ENCODE data around the gene PTK6.

DNA sequence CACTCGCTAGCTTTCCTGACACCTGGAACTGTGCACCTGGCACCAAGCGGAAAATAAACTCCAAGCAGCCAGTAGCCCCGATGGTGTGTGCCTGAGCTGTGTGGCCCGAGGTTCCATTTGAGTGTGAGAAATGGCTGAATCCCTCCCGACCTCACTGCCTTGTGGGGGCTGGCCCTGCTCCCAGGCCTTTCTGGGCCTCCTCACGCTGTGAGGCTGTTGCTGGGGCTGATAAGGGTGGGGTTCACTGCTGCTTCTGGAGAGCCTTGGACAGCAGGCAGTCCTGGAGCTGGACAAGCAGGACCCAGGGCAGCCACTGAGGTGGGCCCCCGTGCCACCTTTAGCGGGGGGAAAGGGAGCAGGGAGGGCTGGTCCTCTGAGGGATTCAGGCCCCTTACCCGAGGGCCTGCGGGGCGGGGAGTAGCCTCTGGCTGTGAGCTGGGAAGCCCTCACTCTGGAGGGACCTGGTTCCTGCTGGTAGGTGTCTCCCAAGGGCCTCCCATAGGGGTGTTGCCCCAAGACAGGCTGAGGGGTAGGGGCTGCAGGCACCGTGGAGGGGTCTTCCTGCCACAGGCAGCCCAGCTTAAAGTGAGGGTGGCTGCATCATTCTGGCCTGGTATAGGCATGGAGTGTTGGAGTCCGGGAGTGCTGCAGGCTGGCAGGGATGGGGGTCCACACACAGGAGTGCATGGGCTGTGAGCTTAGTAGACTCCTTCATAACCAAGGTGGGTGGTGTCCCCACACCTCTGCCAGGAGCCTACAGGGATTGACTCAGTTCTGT lies 14.9 kb downstream of the PTK6 start:
- TF ChIP-seq, protein P1, sequence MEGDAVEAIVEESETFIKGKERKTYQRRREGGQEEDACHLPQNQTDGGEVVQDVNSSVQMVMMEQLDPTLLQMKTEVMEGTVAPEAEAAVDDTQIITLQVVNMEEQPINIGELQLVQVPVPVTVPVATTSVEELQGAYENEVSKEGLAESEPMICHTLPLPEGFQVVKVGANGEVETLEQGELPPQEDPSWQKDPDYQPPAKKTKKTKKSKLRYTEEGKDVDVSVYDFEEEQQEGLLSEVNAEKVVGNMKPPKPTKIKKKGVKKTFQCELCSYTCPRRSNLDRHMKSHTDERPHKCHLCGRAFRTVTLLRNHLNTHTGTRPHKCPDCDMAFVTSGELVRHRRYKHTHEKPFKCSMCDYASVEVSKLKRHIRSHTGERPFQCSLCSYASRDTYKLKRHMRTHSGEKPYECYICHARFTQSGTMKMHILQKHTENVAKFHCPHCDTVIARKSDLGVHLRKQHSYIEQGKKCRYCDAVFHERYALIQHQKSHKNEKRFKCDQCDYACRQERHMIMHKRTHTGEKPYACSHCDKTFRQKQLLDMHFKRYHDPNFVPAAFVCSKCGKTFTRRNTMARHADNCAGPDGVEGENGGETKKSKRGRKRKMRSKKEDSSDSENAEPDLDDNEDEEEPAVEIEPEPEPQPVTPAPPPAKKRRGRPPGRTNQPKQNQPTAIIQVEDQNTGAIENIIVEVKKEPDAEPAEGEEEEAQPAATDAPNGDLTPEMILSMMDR (IDR thresholded peaks at IDR 0.05), result no peak
- no peak for TF ChIP-seq POLR2AphosphoS5 (IDR thresholded peaks at IDR 0.05)

All from breast epithelium (tissue), 3 donors.